ENCODE results near the gene SH3BP1.

GRCh38 chr22:37630839-37631435 lies 8.5 kb upstream of the SH3BP1 start:
- TF ChIP-seq POLR2AphosphoS2 (conservative IDR thresholded peaks at IDR 0.05; ENCODE audit: low read length) (no peak), MAZ (IDR thresholded peaks at IDR 0.05; ENCODE audit: borderline replicate concordance, low read depth, low read length) (no peak), RNF2 (IDR thresholded peaks at IDR 0.05; ENCODE audit: borderline replicate concordance, low read depth) (no peak)
- TF ChIP-seq, protein P1, sequence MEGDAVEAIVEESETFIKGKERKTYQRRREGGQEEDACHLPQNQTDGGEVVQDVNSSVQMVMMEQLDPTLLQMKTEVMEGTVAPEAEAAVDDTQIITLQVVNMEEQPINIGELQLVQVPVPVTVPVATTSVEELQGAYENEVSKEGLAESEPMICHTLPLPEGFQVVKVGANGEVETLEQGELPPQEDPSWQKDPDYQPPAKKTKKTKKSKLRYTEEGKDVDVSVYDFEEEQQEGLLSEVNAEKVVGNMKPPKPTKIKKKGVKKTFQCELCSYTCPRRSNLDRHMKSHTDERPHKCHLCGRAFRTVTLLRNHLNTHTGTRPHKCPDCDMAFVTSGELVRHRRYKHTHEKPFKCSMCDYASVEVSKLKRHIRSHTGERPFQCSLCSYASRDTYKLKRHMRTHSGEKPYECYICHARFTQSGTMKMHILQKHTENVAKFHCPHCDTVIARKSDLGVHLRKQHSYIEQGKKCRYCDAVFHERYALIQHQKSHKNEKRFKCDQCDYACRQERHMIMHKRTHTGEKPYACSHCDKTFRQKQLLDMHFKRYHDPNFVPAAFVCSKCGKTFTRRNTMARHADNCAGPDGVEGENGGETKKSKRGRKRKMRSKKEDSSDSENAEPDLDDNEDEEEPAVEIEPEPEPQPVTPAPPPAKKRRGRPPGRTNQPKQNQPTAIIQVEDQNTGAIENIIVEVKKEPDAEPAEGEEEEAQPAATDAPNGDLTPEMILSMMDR (IDR thresholded peaks at IDR 0.05), result no peak
